SU-DHL-6 (cell line): ENCODE measurements around the gene SYT17.

Experiments used
- H2AFZ ChIP-seq: fragments of 200-600 bp; sonication (generic); 2 replicates; pipeline ENCODE4 v1.6.1; 2014; ENCODE audit warnings: low read depth, mild to moderate bottlenecking, moderate library complexity, mixed read lengths, antibody characterized with exemption, low read length; ENCODE audit not compliant: severe bottlenecking
- H3F3A ChIP-seq: fragments of 200-600 bp; shearing (Covaris generic); 2 replicates; pipeline ENCODE4 v1.6.0; 2016; ENCODE audit warnings: antibody characterized with exemption, mild to moderate bottlenecking; ENCODE audit not compliant: insufficient read depth
- H3K27ac ChIP-seq: fragments of 200-600 bp; sonication (generic); 2 replicates; pipeline ENCODE4 v1.5.1; 2016; ENCODE audit warnings: low read depth, mild to moderate bottlenecking, low read length, moderate library complexity, mixed read lengths
- H3K27me3 ChIP-seq: fragments of 200-600 bp; sonication (generic), shearing (Covaris generic); 2 replicates; pipeline ENCODE4 v1.6.0; 2014; ENCODE audit warnings: mild to moderate bottlenecking, low read length
- H3K36me3 ChIP-seq: fragments of 200-600 bp; sonication (generic); 2 replicates; pipeline ENCODE4 v1.6.1; 2014; ENCODE audit warnings: mild to moderate bottlenecking, low read length, mixed read lengths
- H3K4me2 ChIP-seq: fragments of 300-600, 200-600 bp; shearing (Covaris generic), sonication (generic); 2 replicates; pipeline ENCODE4 v1.6.0; 2014; ENCODE audit warnings: low read length, low read depth, mild to moderate bottlenecking; ENCODE audit not compliant: poor library complexity, severe bottlenecking
- H3K4me3 ChIP-seq: fragments of 200-600 bp; sonication (generic); 2 replicates; pipeline ENCODE4 v1.5.1; 2014; ENCODE audit warnings: antibody characterized with exemption, low read length, mild to moderate bottlenecking, mixed read lengths; ENCODE audit not compliant: insufficient read depth, poor library complexity, severe bottlenecking
- H3K79me2 ChIP-seq: fragments of 200-600 bp; sonication (generic); 2 replicates; pipeline ENCODE4 v1.6.1; 2014; ENCODE audit warnings: mild to moderate bottlenecking, low read length, moderate library complexity; ENCODE audit not compliant: insufficient read depth
- H3K9ac ChIP-seq: fragments of 200-600 bp; sonication (generic); 2 replicates; pipeline ENCODE4 v1.7.0; 2014; ENCODE audit warnings: mild to moderate bottlenecking, low read length
- H3K9me2 ChIP-seq: fragments of 200-600 bp; sonication (generic); replicated peaks from 2 replicates; pipeline ENCODE4 v1.6.1; 2014; ENCODE audit warnings: low read length; ENCODE audit not compliant: insufficient read depth
- H3K9me3 ChIP-seq: fragments of 200-600 bp; sonication (generic); 2 replicates; pipeline ENCODE4 v1.6.1; 2014; ENCODE audit warnings: low read length, mixed read lengths; ENCODE audit not compliant: insufficient read depth
- H4K20me1 ChIP-seq: fragments of 200-600 bp; sonication (generic); 2 replicates; pipeline ENCODE4 v1.6.1; 2014; ENCODE audit warnings: low read depth, mild to moderate bottlenecking, antibody characterized with exemption, low read length, moderate library complexity, mixed read lengths
- CTCF ChIP-seq: fragments of 200-600 bp; sonication (generic); IDR thresholded peaks from one replicate; pipeline ENCODE4 v1.5.1; 2017; ENCODE audit warnings: antibody characterized with exemption, mild to moderate bottlenecking, low read length, moderate library complexity; ENCODE audit not compliant: insufficient read depth, poor library complexity, severe bottlenecking
- EZH2phosphoT487 ChIP-seq: fragments of 200-600 bp; sonication (generic), shearing (Covaris generic); conservative IDR thresholded peaks from 2 replicates; pipeline ENCODE4 v1.6.1; 2018; ENCODE audit warnings: mild to moderate bottlenecking, antibody characterized with exemption, low read length, moderate library complexity, mixed read lengths

Gene SYT17

GRCh38 chr16:19213885-19214284, 45.8 kb downstream of the SYT17 start:
- no peaks in the 10 kb centered on the region for H3K9me2 ChIP-seq
- TF ChIP-seq CTCF, result peak; percentile 16
- TF ChIP-seq EZH2phosphoT487, result no peak
- peaks cover 14% of the 10 kb centered on the region for H3F3A ChIP-seq

GRCh38 chr16:19215705-19216104, 47.7 kb downstream of the SYT17 start:
- H3F3A ChIP-seq, result peaks cover 4% of the 10 kb centered on the region
- no peaks in the 10 kb centered on the region; the same call in 1 of the 2 replicates for H3K36me3 ChIP-seq
- no peak overlapping the region for H3K4me3 ChIP-seq
- H2AFZ ChIP-seq, result no peak overlapping the region
- H3K27ac ChIP-seq, result no peak overlapping the region
- no peak for TF ChIP-seq CTCF
- no peak for TF ChIP-seq EZH2phosphoT487
- no peaks in the 10 kb centered on the region for H3K9me2 ChIP-seq
- H3K79me2 ChIP-seq, result no peaks in the 10 kb centered on the region
- no peak overlapping the region for H3K4me2 ChIP-seq
- no peaks in the 10 kb centered on the region for H4K20me1 ChIP-seq
- H3K9ac ChIP-seq, result no peak overlapping the region
- no peaks in the 10 kb centered on the region for H3K27me3 ChIP-seq
- no peaks in the 10 kb centered on the region for H3K9me3 ChIP-seq

More at GRCh38 chr16:19213885-19214284, 45.8 kb downstream of the SYT17 start:
- H3K36me3 ChIP-seq, result no peaks in the 10 kb centered on the region; the same call in 1 of the 2 replicates
- no peak overlapping the region for H3K4me3 ChIP-seq
- no peaks in the 10 kb centered on the region for H3K79me2 ChIP-seq
- H2AFZ ChIP-seq, result no peak overlapping the region
- H3K27ac ChIP-seq, result no peak overlapping the region
- no peaks in the 10 kb centered on the region for H3K9me3 ChIP-seq
- H4K20me1 ChIP-seq, result no peaks in the 10 kb centered on the region
- no peak overlapping the region for H3K9ac ChIP-seq
- no peak overlapping the region for H3K4me2 ChIP-seq
- H3K27me3 ChIP-seq, result no peaks in the 10 kb centered on the region

- Histone ChIP-seq H3K79me2 (no peaks in the 10 kb centered on the region), H3K27me3 (no peaks in the 10 kb centered on the region), H3K9ac (no peak overlapping the region), H3K27ac (no peak overlapping the region), H3K36me3 (no peaks in the 10 kb centered on the region), H3K4me3 (no peak overlapping the region), H2AFZ (no peak overlapping the region), H4K20me1 (no peaks in the 10 kb centered on the region), H3F3A (no peaks in the 10 kb centered on the region), H3K9me2 (no peaks in the 10 kb centered on the region), H3K4me2 (no peak overlapping the region), H3K9me3 (no peaks in the 10 kb centered on the region)
- TF ChIP-seq EZH2phosphoT487 (no peak), CTCF (no peak)
These were observed 50.5 kb downstream of the SYT17 start for GRCh38 chr16:19218581-19218980.
